ENCODE data around the gene RPS5.
A peak's percentile ranks its signal among the peaks of the same experiment; 100 is the strongest.
"Not testable (repeated sequence)": the region's sequence is repeated elsewhere in the genome, so short reads cannot be mapped to it uniquely, and the experiment has no call there.

The RPS5 gene

GRCh38 chr19:58439576-58440554, 52.8 kb downstream of the RPS5 start, which contains the start of gene ZNF132:
TSS of gene ZNF132 (minus strand) at chr19:58440153. CDS start at chr19:58439821, 332 bp downstream.
- peak; percentile 99 for DNase-seq (ENCODE audit: low read depth)
- peak within 1 kb of the TSS; percentile 89 for H3K4me3 ChIP-seq (ENCODE audit: low read depth, low read length)

GRCh38 chr19:58440556-58440955, 53.5 kb downstream of the RPS5 start:
- peak overlapping the region; percentile 89 for H3K4me3 ChIP-seq (ENCODE audit: low read depth, low read length)
- no peak for TF ChIP-seq CTCF (IDR thresholded peaks at IDR 0.05; ENCODE audit: insufficient read depth, low read depth, low read length, missing control alignments)
- no peak for DNase-seq (ENCODE audit: low read depth)

More at GRCh38 chr19:58439576-58440554, 52.8 kb downstream of the RPS5 start, which contains the start of gene ZNF132:
- TF ChIP-seq CTCF (IDR thresholded peaks at IDR 0.05; ENCODE audit: insufficient read depth, low read depth, low read length, missing control alignments): no peak

- DNase-seq (ENCODE audit: low read depth); H3K4me3 ChIP-seq (ENCODE audit: low read depth, low read length): not testable (repeated sequence)
These were observed 55.9 kb downstream of the RPS5 start for GRCh38 chr19:58442986-58443385.

All from GM12865 (cell line).